NCI-H128 (cell line): ENCODE data around the gene LZTFL1.

Source experiments
- DNase-seq: peaks from one replicate; lab custom pipeline; 2025; ENCODE audit not compliant: unreplicated experiment; lab: John Stamatoyannopoulos, UW

The LZTFL1 gene

GRCh38 chr3:45787551-45787950 is 54.4 kb downstream of the LZTFL1 start:
- no peak for DNase-seq

GRCh38 chr3:45786801-45787495 is 55.0 kb downstream of the LZTFL1 start:
- no peak for DNase-seq

GRCh38 chr3:45785605-45786150 is 56.2 kb downstream of the LZTFL1 start:
- no peak for DNase-seq

- DNase-seq = no peak
Measured at GRCh38 chr3:45783667-45784066, 58.3 kb downstream of the LZTFL1 start.

- DNase-seq = no peak
Measured at GRCh38 chr3:45782381-45782780, 59.5 kb downstream of the LZTFL1 start.

DNA sequence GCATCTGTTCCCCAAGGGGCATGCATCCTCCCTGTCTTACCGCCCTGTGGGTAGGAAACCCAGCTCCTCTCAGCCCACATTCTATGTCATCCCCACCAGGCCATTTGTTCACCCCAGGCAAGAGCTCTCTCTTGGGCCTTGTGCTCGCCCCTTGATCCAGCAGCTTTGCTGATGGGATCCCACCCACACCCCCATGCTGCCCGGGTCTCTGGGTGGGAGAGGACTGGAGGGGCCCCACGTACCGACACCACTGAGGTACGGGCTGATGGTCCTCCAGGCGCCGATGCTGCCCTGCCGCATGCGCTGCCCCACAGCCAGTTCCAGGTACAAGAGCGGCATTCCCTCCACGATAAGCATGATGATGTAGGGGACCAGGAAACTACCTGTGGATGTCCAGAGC is 60.1 kb downstream of the LZTFL1 start:
- DNase-seq = no peak

GRCh38 chr3:45781271-45781670 is 60.6 kb downstream of the LZTFL1 start:
- no peak for DNase-seq

GRCh38 chr3:45779746-45780735 is 61.9 kb downstream of the LZTFL1 start:
- no peak for DNase-seq

GRCh38 chr3:45778761-45779201 is 63.1 kb downstream of the LZTFL1 start:
- no peak for DNase-seq

- DNase-seq = no peak
Measured at GRCh38 chr3:45777746-45778386, 64.1 kb downstream of the LZTFL1 start.

DNA sequence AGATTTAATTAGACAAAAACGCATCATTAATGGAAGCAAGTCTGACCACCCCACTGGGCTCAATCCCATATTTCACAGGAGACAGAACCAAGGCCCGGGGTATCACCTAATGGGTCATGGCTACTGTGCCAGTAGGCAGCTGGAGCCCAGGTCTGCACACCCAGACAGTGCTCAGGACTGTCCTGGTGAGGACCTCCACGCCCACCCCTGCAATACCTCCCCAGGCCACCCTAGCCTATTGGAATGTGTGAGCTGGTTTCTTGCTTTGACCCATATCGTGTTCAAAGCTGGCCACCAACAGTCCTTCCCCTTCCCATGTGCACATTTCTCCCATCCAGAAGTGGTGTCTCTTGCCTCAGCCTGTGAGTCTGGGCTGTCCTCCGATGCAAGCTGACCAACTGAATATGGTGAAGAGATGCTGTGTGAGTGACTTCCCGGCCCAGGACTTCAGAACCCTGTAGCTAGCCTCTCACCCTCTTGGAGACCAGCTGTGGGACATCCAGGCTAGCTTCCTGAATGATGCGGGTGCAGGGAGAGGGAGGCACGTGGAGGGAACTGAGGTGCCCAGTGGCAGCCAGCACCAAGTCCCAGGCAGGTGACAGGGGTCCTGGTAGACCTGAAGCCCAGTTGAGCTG is 64.7 kb downstream of the LZTFL1 start:
- DNase-seq = no peak

GRCh38 chr3:45776611-45777010 is 65.3 kb downstream of the LZTFL1 start:
- peak; percentile 72 for DNase-seq

GRCh38 chr3:45776301-45776595 is 65.7 kb downstream of the LZTFL1 start:
- no peak for DNase-seq

DNA sequence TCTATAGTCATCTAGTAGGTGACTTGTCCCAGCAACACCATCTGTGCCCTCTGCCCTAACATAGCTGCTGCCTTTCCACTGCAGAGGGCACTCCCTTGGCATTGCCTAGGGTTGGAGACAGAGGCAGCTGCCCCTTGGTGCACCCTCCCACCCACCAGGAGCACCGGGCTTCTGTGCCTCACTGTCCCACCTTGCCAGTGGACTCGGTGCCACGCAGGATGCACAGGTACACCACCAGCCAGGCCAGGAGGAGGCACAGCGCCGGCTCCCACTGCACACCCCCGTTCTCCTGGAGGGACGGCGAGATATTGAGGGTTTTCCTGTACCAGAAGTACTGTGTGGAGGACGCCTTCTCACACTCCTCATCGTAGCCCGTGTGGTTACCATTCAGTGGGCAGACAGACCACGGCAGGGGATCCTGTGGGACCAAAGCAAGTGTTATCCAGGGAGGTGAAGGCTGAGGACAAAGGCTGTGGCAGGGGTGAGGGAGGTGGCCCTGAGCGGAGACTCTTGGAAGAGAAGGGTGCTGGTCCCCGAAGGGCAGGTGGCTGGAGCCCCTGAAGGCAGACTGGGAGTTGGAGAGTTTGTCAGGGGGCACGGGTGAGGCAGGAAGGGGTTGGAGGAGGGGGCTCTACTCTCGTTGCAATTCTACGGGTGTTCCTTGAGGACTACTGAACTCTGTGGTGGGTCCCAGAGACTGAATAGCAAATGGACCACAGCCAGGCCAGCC is 66.2 kb downstream of the LZTFL1 start:
- no peak for DNase-seq

DNA sequence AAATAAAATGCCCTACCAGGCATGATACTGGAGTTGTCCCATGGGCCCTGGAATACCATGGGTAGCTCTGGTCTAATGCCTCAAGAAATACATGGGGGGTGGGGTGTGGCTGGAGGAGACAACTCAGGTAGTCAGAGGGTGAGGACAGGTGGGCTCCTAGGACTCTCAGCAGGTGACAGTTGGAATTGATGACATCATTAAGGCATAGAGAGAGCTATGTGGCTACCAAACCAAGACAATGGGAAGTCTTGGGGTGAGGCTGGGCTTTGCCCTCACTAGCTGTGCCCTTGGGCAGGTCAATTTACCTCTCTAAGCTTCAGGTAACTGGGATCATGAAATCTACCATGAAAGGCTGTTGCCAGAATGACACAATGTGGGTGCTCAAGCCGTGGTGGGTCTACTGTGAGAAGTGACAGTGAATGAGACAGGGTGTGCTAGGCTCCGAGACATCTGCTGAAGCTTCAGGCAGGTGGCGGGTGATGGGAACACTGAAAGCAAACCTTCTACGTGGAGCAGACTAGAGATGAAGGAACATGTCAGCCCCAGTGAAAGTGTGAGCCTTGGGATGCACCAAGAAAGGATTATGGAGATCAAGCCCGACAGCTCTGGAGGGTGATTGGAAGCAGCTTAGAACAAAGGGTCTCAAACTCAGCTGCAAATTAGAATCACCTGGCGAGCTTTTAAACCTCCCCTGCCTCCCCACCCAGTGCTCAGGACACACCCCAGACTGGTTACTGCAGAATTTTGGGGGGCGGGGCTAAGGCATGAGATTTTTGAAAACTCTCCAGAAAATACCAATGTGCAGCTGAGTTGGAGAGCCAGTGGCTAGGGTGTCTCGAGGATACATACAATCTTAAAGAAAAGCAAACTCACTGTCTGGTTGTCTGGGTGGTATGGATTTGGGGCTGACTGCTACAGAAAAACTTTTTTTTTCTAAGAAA is 67.1 kb downstream of the LZTFL1 start:
- no peak for DNase-seq

GRCh38 chr3:45773714-45774449 is 68.0 kb downstream of the LZTFL1 start:
- DNase-seq = no peak
